ENCODE data around the gene PTEN.

DNA sequence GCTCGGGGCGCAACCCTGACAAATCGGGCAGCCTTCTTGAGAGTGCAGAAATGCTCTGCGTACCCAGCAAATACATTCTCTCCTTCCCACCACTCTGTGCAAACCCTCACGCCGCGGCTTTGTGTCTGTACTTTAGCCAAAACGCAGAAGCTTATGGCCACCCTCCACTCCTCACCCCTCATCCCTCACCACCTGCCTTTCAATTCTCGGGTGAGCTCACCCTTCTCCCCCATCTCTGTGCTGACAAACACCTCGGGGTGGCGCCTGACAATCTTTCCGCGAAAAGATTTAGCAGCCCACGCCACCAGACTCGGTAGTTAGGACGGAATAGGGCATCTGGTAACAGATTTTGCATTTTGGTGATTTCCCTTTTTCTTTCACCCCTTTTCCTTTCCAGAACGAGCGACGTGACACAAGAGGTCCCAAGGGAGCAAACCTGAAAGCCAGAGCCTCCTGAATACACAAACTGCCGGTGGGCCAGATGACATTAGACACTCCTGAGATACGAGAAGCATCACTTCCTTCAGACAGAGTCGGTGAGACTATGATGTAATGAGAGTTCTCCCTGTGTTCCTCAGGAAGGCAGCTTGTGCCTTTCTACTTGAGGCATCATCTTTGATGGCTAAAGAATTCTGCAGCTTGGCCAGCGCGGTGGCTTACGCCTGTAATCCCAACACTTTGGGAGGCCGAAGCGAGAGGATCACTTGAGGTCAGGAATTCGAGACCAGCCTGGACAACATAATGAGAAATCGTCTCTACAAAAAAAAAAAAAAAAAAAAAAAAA is 44.7 kb upstream of the PTEN start:
- TF ChIP-seq, protein P1, sequence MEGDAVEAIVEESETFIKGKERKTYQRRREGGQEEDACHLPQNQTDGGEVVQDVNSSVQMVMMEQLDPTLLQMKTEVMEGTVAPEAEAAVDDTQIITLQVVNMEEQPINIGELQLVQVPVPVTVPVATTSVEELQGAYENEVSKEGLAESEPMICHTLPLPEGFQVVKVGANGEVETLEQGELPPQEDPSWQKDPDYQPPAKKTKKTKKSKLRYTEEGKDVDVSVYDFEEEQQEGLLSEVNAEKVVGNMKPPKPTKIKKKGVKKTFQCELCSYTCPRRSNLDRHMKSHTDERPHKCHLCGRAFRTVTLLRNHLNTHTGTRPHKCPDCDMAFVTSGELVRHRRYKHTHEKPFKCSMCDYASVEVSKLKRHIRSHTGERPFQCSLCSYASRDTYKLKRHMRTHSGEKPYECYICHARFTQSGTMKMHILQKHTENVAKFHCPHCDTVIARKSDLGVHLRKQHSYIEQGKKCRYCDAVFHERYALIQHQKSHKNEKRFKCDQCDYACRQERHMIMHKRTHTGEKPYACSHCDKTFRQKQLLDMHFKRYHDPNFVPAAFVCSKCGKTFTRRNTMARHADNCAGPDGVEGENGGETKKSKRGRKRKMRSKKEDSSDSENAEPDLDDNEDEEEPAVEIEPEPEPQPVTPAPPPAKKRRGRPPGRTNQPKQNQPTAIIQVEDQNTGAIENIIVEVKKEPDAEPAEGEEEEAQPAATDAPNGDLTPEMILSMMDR (IDR thresholded peaks at IDR 0.05; ENCODE audit: extremely low read depth in 1 of 2, insufficient read depth in 1 of 2, low read depth in 1 of 2, low read length in 2 of 2): peak in 1 of 2 donors; percentile 4
- no peak for TF ChIP-seq EZH2 (IDR thresholded peaks at IDR 0.05; ENCODE audit: borderline replicate concordance, low read depth, low read length, severe bottlenecking)
